Mammary epithelial cell (primary cell): Measurements from ENCODE around the gene ITGA11.

Experiments
- EZH2 ChIP-seq: IDR thresholded peaks from 2 replicates; pipeline ENCODE4 v1.6.1; 2012; ENCODE audit warnings: low read length, inconsistent platforms, borderline replicate concordance
- TF ChIP-seq, protein P1 (sequence below), 2 donors: IDR thresholded peaks in 1 of 2; conservative IDR thresholded peaks in 1 of 2; 2 replicates each; pipeline ENCODE4 v1.5.1; 2011 to 2012; ENCODE audit warnings: inconsistent platforms in 2 of 2, low read length in 2 of 2, mild to moderate bottlenecking in 2 of 2, control low read depth in 1 of 2, low read depth in 1 of 2; ENCODE audit not compliant: insufficient read depth in 1 of 2; ENCODE audit errors: extremely low read depth in 1 of 2

DNA sequence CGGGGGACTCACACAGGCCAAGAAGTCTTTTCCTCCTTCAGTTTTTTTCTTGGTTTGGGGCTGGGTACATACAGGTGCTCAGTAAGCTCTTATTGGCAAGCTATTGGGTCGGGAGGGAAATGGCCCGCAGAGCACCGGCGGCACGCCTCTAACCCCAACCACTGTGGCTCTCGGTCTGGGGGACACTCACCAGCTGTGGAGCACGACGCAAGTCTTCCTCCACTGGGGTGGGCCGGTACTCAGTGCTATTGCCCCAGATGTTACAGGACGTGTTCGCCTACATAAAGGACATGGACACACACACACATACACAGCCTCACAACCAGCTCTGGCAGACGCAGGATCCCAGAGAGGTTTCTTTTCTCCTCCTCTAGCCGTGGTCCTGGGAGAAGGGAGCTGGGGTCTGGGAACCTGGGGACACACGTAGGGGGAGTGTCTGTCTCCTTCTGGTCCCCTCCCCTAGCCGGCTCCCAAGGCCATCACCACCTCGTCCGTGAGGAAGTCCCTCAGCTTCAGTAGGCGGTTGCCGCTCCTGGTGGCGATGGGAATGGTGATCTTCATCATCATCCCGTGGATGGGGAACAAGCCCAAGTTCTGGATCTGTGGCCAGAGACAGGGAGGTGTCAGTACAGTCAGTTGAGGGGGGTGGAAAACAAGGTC, 121.0 kb downstream of the ITGA11 start:
- TF ChIP-seq EZH2: no peak
- TF ChIP-seq, protein P1, sequence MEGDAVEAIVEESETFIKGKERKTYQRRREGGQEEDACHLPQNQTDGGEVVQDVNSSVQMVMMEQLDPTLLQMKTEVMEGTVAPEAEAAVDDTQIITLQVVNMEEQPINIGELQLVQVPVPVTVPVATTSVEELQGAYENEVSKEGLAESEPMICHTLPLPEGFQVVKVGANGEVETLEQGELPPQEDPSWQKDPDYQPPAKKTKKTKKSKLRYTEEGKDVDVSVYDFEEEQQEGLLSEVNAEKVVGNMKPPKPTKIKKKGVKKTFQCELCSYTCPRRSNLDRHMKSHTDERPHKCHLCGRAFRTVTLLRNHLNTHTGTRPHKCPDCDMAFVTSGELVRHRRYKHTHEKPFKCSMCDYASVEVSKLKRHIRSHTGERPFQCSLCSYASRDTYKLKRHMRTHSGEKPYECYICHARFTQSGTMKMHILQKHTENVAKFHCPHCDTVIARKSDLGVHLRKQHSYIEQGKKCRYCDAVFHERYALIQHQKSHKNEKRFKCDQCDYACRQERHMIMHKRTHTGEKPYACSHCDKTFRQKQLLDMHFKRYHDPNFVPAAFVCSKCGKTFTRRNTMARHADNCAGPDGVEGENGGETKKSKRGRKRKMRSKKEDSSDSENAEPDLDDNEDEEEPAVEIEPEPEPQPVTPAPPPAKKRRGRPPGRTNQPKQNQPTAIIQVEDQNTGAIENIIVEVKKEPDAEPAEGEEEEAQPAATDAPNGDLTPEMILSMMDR (conservative IDR thresholded peaks at IDR 0.05 in 1 of 2, IDR thresholded peaks at IDR 0.05 in 1 of 2; ENCODE audit: extremely low read depth in 1 of 2, insufficient read depth in 1 of 2, low read depth in 1 of 2, low read length in 2 of 2): no peak
